GM10266 (cell line): ENCODE results near the gene CCNK.

Experiments used
- DNase-seq: peaks from one replicate; pipeline ENCODE4 v3.0.0; 2012; ENCODE audit errors: extremely low spot score
- TF ChIP-seq, protein P1 (sequence below): IDR thresholded peaks from 2 replicates; pipeline ENCODE4 v1.5.1; 2012; ENCODE audit warnings: mild to moderate bottlenecking, low read depth; ENCODE audit not compliant: control insufficient read depth, insufficient read depth; ENCODE audit errors: missing control alignments

Gene CCNK

DNA sequence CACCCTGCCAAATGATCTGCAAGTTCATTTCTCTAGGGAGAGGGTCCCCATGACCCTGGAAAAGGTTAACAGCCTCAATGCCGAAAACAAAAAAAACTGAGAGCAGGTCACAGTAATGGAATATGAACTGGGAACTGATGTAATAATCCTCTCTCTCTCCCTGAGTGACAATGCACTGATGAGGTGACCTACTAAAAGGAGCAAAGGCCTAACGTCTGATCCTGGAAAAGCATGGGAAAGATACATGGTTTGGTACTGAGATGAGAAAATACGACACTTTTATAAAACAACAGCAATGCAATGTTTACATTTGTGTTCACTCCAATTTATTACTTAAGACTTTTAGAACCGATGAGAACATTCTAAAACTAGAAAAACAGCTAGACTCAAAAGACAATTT is 28.2 kb upstream of the CCNK start:
- no peak for DNase-seq

DNA sequence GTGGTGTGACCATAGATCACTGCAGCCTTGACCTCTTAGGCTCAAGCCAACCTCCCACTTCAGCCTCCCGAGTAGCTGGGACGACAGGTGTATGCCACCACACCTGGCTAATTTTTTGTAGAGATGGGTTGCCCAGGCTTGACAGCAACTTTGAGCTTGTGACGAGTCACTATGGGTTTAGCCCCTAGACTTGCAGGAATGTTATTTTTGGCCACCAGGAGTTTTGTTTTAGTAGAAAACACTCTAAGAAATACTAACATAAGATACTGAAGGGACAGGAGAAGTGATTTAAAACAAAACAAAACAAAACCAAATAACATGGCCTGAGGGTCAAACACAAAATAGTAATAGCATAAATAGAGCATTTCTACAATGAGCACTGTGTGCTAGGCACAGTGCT is 27.0 kb upstream of the CCNK start:
- no peak for DNase-seq
- TF ChIP-seq, protein P1, sequence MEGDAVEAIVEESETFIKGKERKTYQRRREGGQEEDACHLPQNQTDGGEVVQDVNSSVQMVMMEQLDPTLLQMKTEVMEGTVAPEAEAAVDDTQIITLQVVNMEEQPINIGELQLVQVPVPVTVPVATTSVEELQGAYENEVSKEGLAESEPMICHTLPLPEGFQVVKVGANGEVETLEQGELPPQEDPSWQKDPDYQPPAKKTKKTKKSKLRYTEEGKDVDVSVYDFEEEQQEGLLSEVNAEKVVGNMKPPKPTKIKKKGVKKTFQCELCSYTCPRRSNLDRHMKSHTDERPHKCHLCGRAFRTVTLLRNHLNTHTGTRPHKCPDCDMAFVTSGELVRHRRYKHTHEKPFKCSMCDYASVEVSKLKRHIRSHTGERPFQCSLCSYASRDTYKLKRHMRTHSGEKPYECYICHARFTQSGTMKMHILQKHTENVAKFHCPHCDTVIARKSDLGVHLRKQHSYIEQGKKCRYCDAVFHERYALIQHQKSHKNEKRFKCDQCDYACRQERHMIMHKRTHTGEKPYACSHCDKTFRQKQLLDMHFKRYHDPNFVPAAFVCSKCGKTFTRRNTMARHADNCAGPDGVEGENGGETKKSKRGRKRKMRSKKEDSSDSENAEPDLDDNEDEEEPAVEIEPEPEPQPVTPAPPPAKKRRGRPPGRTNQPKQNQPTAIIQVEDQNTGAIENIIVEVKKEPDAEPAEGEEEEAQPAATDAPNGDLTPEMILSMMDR: no peak

More for the DNA sequence above, 28.2 kb upstream of the CCNK start:
- TF ChIP-seq, protein P1: no peak

DNA sequence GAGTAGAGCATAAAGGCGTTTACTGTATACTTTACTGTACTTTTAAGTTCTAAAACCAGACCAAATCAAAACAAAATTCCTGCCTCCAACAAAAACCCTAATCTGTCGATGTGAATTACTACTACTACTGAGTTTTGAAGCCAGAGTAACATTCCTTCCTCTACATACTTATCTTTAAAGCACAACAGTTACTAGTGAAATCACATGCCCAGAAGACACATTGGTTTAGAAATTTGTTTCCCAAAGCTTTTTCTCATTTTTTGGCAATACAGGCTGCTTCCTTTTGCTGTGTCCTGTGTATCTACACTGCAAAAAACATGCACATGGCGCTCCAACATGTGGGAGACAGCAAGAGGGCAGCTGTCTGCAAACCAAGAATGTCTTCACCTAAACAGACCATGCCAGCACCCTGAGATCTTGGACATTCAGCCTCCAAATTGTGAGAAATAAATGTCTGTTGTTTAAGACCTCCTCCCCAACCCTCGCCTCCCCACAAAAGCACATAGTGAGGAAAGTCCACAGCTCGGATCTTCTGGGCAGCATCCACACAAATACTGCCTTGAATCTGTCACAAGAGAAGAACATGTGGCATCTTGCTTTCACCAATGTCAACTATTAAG is 21.6 kb upstream of the CCNK start:
- no peak for DNase-seq
- TF ChIP-seq, protein P1: no peak

GRCh38 chr14:99460793-99461192 is 20.4 kb upstream of the CCNK start:
- TF ChIP-seq, protein P1: no peak
- no peak for DNase-seq

- TF ChIP-seq, protein P1: no peak
- no peak for DNase-seq
These were observed 19.7 kb upstream of the CCNK start for GRCh38 chr14:99461411-99462085.

- TF ChIP-seq, protein P1: no peak
These were observed 19.0 kb upstream of the CCNK start for GRCh38 chr14:99462210-99462609.

DNA sequence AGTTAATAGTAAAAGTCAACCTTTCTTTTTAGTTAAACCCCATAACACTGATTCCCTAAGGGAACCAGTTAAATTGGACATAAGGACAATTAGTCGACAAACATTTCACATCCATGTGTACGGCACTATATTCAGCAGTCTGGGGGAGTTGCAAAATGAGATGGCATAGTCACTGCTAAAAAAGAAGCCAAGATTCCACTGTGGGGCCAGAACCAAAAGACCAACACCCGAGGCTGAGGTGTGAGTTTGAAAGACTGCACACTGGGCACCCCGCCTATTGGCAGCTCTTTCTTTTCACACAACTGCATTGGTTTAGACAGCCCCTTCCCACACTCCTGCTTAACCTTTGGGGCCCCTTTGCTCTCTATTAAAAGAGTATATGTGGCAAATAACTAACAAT is 17.2 kb upstream of the CCNK start:
- DNase-seq: no peak

More at GRCh38 chr14:99462210-99462609, 19.0 kb upstream of the CCNK start:
- DNase-seq: no peak

More for the DNA sequence above, 17.2 kb upstream of the CCNK start:
- TF ChIP-seq, protein P1: no peak
